Epithelial cell of prostate (primary cell): ENCODE measurements around the gene PAX7.

Experiments
- DNase-seq: peaks from one replicate; pipeline ENCODE4 v3.0.0-alpha.2; 2011; ENCODE audit warnings: low read depth, low spot score
- H3K27ac ChIP-seq: fragments of 450-650 bp; 2 replicates; pipeline ENCODE4 v1.5.1; 2017; ENCODE audit warnings: mild to moderate bottlenecking

Gene PAX7

GRCh38 chr1:18784482-18784831 is 153.8 kb downstream of the PAX7 start:
- no peak overlapping the region for H3K27ac ChIP-seq
- DNase-seq = no peak

- DNase-seq = no peak
- H3K27ac ChIP-seq = no peak overlapping the region
These were observed 155.5 kb downstream of the PAX7 start for GRCh38 chr1:18786149-18786548.

- DNase-seq = no peak
- H3K27ac ChIP-seq = no peak overlapping the region
These were observed 157.3 kb downstream of the PAX7 start for GRCh38 chr1:18787825-18788385.

GRCh38 chr1:18789246-18789645 is 158.6 kb downstream of the PAX7 start:
- H3K27ac ChIP-seq = no peak overlapping the region
- DNase-seq = no peak

GRCh38 chr1:18792747-18793146 is 162.1 kb downstream of the PAX7 start:
- H3K27ac ChIP-seq = no peak overlapping the region

GRCh38 chr1:18793164-18793563 is 162.5 kb downstream of the PAX7 start:
- DNase-seq = no peak

More at GRCh38 chr1:18792747-18793146, 162.1 kb downstream of the PAX7 start:
- no peak for DNase-seq

GRCh38 chr1:18794051-18794450 is 163.4 kb downstream of the PAX7 start:
- DNase-seq = no peak
- no peak overlapping the region for H3K27ac ChIP-seq

More at GRCh38 chr1:18793164-18793563, 162.5 kb downstream of the PAX7 start:
- no peak overlapping the region for H3K27ac ChIP-seq

- DNase-seq = no peak
- H3K27ac ChIP-seq = no peak overlapping the region
These were observed 163.9 kb downstream of the PAX7 start for GRCh38 chr1:18794561-18794960.

GRCh38 chr1:18795002-18795689 is 164.5 kb downstream of the PAX7 start:
- no peak for DNase-seq
- no peak overlapping the region for H3K27ac ChIP-seq

GRCh38 chr1:18796950-18797349 is 166.3 kb downstream of the PAX7 start:
- no peak overlapping the region for H3K27ac ChIP-seq
- no peak for DNase-seq
